Smooth muscle cell (in vitro differentiated cells): ENCODE data around the gene FTO. TPM values are rescaled to one million over a fixed set of nuclear protein-coding genes. Genes with fewer than 3 reads are reported as not detected.

Experiments used
- DNase-seq: peaks from one replicate; lab custom pipeline; 2025; ENCODE audit not compliant: unreplicated experiment; lab: John Stamatoyannopoulos, UW
- H2AFZ ChIP-seq: fragments of 200-600 bp; sonication (generic); 2 replicates; pipeline ENCODE4 v1.6.0; 2016; ENCODE audit warnings: antibody characterized with exemption, low read depth, mild to moderate bottlenecking
- H3F3A ChIP-seq: fragments of 200-600 bp; sonication (generic); 2 replicates; pipeline ENCODE4 v1.6.0; 2017; ENCODE audit warnings: antibody characterized with exemption, low read depth
- H3K27ac ChIP-seq: fragments of 200-600 bp; sonication (generic); 2 replicates; pipeline ENCODE4 v1.5.1; 2016; ENCODE audit warnings: low read depth, mild to moderate bottlenecking
- H3K27me3 ChIP-seq: fragments of 200-600 bp; sonication (generic); 2 replicates; pipeline ENCODE4 v1.6.1; 2016; ENCODE audit warnings: low read depth, mild to moderate bottlenecking
- H3K36me3 ChIP-seq: fragments of 200-600 bp; sonication (generic); 2 replicates; pipeline ENCODE4 v1.5.1; 2016; ENCODE audit warnings: low read depth
- H3K4me1 ChIP-seq: fragments of 200-600 bp; sonication (generic); 2 replicates; pipeline ENCODE4 v1.5.1; 2016; ENCODE audit warnings: low read depth
- H3K4me2 ChIP-seq: fragments of 200-600 bp; sonication (generic); 2 replicates; pipeline ENCODE4 v1.6.0; 2016; ENCODE audit warnings: mild to moderate bottlenecking
- H3K4me3 ChIP-seq: fragments of 200-600 bp; sonication (generic); 2 replicates; pipeline ENCODE4 v1.5.1; 2016; ENCODE audit warnings: mild to moderate bottlenecking
- H3K79me2 ChIP-seq: fragments of 200-600 bp; sonication (generic); 2 replicates; pipeline ENCODE4 v1.6.0; 2016; ENCODE audit warnings: low read depth, mild to moderate bottlenecking
- H3K9ac ChIP-seq: fragments of 200-600 bp; sonication (generic); 2 replicates; pipeline ENCODE4 v1.6.0; 2016; ENCODE audit warnings: low read depth
- H3K9me3 ChIP-seq: fragments of 200-600 bp; sonication (generic); replicated peaks from 2 replicates; pipeline ENCODE4 v1.5.1; 2016; ENCODE audit warnings: low read depth
- H4K20me1 ChIP-seq: fragments of 200-600 bp; sonication (generic); 2 replicates; pipeline ENCODE4 v1.6.0; 2016; ENCODE audit warnings: low read depth
- WGBS: methylation state at CpG from one replicate; pipeline ENCODE4 v1.1.7; 2016; ENCODE audit warnings: low lambda C conversion rate; 5-methylcytosine and 5-hydroxymethylcytosine counted together
- polyA plus RNA-seq: library from polyadenylated mRNA; unstranded; fragments of >200 nt; fragmentation: Nextera tagmentation; extraction: Ambion mirVana; gene quantifications from 2 replicates; pipeline ENCODE4 v1.2.1, GENCODE V29; 2016
- total RNA-seq: library from RNA; depleted of rRNA; stranded (reverse); fragments of >200 nt; gene quantifications from 2 replicates; pipeline ENCODE4 v1.2.3, GENCODE V29; 2014
- TF ChIP-seq, protein P1 (sequence below): fragments of 200-600 bp; sonication (generic); IDR thresholded peaks from 2 replicates; pipeline ENCODE4 v1.5.1; 2017; ENCODE audit warnings: borderline replicate concordance, mild to moderate bottlenecking, antibody characterized with exemption; ENCODE audit not compliant: insufficient read depth, poor library complexity, severe bottlenecking

Gene FTO
- total and polyA plus RNA-seq, 2 experiments from 2014 or later, result 81.1 to 89.9 TPM

DNA sequence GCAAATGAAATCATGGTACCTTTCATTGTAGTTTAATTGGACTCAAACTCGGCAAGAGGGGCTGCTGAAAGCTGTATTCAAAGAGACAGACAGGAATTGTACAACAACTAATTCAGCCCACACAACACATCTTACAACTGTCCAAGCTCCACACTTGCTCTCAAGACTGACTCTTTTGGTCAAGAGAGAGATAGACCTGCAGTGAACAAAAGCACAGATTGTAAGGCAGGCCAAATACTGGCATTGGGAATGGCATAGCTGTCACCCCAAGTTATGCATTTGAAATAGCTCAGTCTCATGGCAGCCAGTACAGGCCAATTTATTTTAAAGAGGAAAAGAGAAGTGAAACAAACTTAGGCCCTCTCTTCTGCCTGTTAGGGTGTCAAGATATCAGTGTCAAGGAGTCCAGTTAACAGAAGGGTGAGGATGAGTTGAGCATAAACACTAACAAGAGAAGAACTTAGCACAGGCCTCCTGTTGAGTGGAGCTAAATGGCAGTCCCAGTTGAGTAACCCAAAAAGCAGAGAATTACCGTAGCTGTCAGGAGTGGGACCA is 366.9 kb downstream of the FTO start:
- TF ChIP-seq, protein P1, sequence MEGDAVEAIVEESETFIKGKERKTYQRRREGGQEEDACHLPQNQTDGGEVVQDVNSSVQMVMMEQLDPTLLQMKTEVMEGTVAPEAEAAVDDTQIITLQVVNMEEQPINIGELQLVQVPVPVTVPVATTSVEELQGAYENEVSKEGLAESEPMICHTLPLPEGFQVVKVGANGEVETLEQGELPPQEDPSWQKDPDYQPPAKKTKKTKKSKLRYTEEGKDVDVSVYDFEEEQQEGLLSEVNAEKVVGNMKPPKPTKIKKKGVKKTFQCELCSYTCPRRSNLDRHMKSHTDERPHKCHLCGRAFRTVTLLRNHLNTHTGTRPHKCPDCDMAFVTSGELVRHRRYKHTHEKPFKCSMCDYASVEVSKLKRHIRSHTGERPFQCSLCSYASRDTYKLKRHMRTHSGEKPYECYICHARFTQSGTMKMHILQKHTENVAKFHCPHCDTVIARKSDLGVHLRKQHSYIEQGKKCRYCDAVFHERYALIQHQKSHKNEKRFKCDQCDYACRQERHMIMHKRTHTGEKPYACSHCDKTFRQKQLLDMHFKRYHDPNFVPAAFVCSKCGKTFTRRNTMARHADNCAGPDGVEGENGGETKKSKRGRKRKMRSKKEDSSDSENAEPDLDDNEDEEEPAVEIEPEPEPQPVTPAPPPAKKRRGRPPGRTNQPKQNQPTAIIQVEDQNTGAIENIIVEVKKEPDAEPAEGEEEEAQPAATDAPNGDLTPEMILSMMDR, result no peak
- no peak for DNase-seq
- Histone ChIP-seq H3K4me1 (no peaks in the 10 kb centered on the region), H3K4me3 (no peak overlapping the region), H3K36me3 (no peaks in the 10 kb centered on the region), H3K9ac (no peak overlapping the region), H3K27ac (no peak overlapping the region), H3F3A (no peaks in the 10 kb centered on the region), H4K20me1 (no peaks in the 10 kb centered on the region), H3K27me3 (no peaks in the 10 kb centered on the region), H2AFZ (no peak overlapping the region), H3K4me2 (no peak overlapping the region), H3K79me2 (no peaks in the 10 kb centered on the region), H3K9me3 (no peaks in the 10 kb centered on the region)
- WGBS, result 94% methylated on average over 2 of the region's 2 CpGs

GRCh38 chr16:54071514-54071913 is 367.6 kb downstream of the FTO start:
- DNase-seq, result no peak
- H3K9ac ChIP-seq, result no peak overlapping the region
- H2AFZ ChIP-seq, result no peak overlapping the region
- no peak overlapping the region for H3K4me2 ChIP-seq
- no peak overlapping the region for H3K4me3 ChIP-seq
- no peaks in the 10 kb centered on the region for H3F3A ChIP-seq
- no peaks in the 10 kb centered on the region for H4K20me1 ChIP-seq
- no peaks in the 10 kb centered on the region for H3K9me3 ChIP-seq
- 95% methylated on average over 3 of the region's 3 CpGs for WGBS
- H3K27me3 ChIP-seq, result no peaks in the 10 kb centered on the region
- H3K4me1 ChIP-seq, result no peaks in the 10 kb centered on the region
- no peak overlapping the region for H3K27ac ChIP-seq
- no peaks in the 10 kb centered on the region for H3K79me2 ChIP-seq
- TF ChIP-seq, protein P1, result no peak
- H3K36me3 ChIP-seq, result no peaks in the 10 kb centered on the region

- Histone ChIP-seq H2AFZ (no peak overlapping the region), H3K27me3 (no peaks in the 10 kb centered on the region), H3K4me3 (no peak overlapping the region), H3F3A (no peaks in the 10 kb centered on the region), H3K79me2 (no peaks in the 10 kb centered on the region), H3K9me3 (no peaks in the 10 kb centered on the region), H3K27ac (no peak overlapping the region), H3K4me1 (no peaks in the 10 kb centered on the region), H3K36me3 (no peaks in the 10 kb centered on the region), H4K20me1 (no peaks in the 10 kb centered on the region), H3K9ac (no peak overlapping the region), H3K4me2 (no peak overlapping the region)
- no peak for DNase-seq
- TF ChIP-seq, protein P1, result no peak
- 91% methylated on average over 6 of the region's 6 CpGs for WGBS
Observed at GRCh38 chr16:54072237-54072636, 368.3 kb downstream of the FTO start.

DNA sequence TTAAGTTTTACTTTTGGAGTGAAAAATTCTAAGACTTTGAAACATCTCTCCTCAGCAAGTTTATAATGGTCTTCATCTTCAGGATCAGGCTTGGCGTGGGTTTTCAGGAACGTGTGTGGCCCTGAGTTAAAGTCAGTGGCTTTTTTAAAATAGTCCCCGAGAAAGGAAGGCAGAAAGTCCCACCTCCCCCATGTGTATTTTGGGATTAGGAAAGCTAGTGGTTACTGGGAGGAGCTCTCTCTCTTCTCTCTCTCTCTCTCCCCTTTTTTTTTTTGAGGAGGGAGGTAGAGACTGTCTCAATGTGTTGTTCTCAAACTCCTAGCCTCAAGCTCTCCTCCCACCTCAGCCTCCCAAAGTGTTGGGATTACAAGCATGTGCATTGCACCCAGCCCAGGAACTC is 369.4 kb downstream of the FTO start:
- Histone ChIP-seq H3K27me3 (no peaks in the 10 kb centered on the region), H3K27ac (no peak overlapping the region), H3K9me3 (no peaks in the 10 kb centered on the region), H3K4me2 (no peak overlapping the region), H3K9ac (no peak overlapping the region), H3K4me3 (no peak overlapping the region), H3K4me1 (no peaks in the 10 kb centered on the region), H3K36me3 (no peaks in the 10 kb centered on the region), H4K20me1 (no peaks in the 10 kb centered on the region), H3F3A (no peaks in the 10 kb centered on the region), H2AFZ (no peak overlapping the region), H3K79me2 (no peaks in the 10 kb centered on the region)
- TF ChIP-seq, protein P1, result no peak
- 69% methylated on average over 3 of the region's 3 CpGs for WGBS
- DNase-seq, result no peak
